Stomach (tissue), 4 donors: Measurements from ENCODE around the gene SP110.

Source experiments
- POLR2A ChIP-seq, 4 donors: fragments of 450-650 bp; IDR thresholded peaks; one replicate each; pipeline ENCODE4 v1.6.1; 2016; ENCODE audit warnings: antibody characterized with exemption in 4 of 4, control low read depth in 2 of 4, mild to moderate bottlenecking in 1 of 4, moderate library complexity in 1 of 4
- POLR2AphosphoS5 ChIP-seq, 3 donors: sonication (generic); formaldehyde crosslinking; IDR thresholded peaks; one replicate each; pipeline ENCODE4 v1.6.1; 2016; ENCODE audit warnings: antibody characterized with exemption in 3 of 3
- TF ChIP-seq, protein P1 (sequence below), 7 experiments: fragments of 450-650 bp in 4 of 7; fragments of 200-600 bp in 3 of 7; sonication (generic) in 3 of 7; IDR thresholded peaks; one replicate each; pipeline ENCODE4 v1.5.1; 2016 to 2019; ENCODE audit warnings: antibody characterized with exemption in 7 of 7, control low read depth in 2 of 7, mild to moderate bottlenecking in 1 of 7

DNA sequence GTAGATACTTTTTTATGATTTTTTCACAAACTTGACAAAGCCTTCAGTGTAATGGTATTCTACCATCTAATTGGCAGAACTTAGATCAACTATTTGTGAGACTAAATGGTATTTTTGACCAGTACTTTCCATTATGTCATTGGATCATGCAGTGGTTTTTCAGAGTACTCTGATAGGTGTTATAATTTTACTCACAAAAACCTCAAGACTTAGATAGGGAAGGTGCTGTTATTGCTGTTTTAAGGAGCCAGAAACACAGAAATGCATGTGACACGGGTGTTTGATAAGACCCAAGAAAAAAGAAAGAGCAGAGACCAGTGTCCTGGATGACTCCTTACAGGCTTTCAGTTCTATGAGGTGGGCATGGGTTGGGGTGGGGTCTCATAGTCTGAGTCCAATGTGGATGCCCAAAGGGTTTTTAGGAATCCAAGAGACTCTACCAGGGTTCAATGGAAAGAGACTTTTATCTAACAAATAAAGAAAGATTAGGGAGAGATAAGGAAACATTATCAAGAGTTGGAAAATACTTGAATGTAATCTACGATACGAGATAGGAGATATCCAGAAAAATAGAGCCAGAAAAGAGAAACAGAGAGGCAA is 37.0 kb upstream of the SP110 start:
- TF ChIP-seq POLR2AphosphoS5 (IDR thresholded peaks at IDR 0.05) (no peak), POLR2A (IDR thresholded peaks at IDR 0.05) (no peak)
- TF ChIP-seq, protein P1, sequence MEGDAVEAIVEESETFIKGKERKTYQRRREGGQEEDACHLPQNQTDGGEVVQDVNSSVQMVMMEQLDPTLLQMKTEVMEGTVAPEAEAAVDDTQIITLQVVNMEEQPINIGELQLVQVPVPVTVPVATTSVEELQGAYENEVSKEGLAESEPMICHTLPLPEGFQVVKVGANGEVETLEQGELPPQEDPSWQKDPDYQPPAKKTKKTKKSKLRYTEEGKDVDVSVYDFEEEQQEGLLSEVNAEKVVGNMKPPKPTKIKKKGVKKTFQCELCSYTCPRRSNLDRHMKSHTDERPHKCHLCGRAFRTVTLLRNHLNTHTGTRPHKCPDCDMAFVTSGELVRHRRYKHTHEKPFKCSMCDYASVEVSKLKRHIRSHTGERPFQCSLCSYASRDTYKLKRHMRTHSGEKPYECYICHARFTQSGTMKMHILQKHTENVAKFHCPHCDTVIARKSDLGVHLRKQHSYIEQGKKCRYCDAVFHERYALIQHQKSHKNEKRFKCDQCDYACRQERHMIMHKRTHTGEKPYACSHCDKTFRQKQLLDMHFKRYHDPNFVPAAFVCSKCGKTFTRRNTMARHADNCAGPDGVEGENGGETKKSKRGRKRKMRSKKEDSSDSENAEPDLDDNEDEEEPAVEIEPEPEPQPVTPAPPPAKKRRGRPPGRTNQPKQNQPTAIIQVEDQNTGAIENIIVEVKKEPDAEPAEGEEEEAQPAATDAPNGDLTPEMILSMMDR (IDR thresholded peaks at IDR 0.05), result no peak
